Kidney (tissue), 14 donors: ENCODE measurements around the gene DLGAP4. TPM values are rescaled to one million over a fixed set of nuclear protein-coding genes. Genes with fewer than 3 reads are reported as not detected.

Experiments
- DNase-seq, 5 donors: peaks; one replicate each; pipeline ENCODE4 v3.0.0-alpha.2; 2013 to 2020
- FAIRE-seq: peaks from 2 replicates; lab custom pipeline; 2012; peaks lifted over from hg19 to GRCh38; lab: Jason Lieb, UNC
- H3K27ac ChIP-seq, 2 donors: one replicate each; pipeline ENCODE4 v1.7.0; 2013; ENCODE audit warnings: low read depth in 2 of 2, low read length in 2 of 2, inconsistent platforms in 1 of 2
- H3K27me3 ChIP-seq: one replicate; pipeline ENCODE4 v1.7.1; 2013; ENCODE audit warnings: low read length, inconsistent platforms; ENCODE audit not compliant: control insufficient read depth, insufficient read depth
- H3K36me3 ChIP-seq, 3 donors: one replicate each; pipeline versions ENCODE4 v1.7.0 to v1.7.1; 2013; ENCODE audit warnings: low read length in 3 of 3, control low read depth in 1 of 3, inconsistent platforms in 1 of 3; ENCODE audit not compliant: insufficient read depth in 3 of 3, control insufficient read depth in 2 of 3
- H3K4me1 ChIP-seq, 3 donors: one replicate each; pipeline versions ENCODE4 v1.7.0 to v1.7.1; 2013; ENCODE audit warnings: low read length in 3 of 3, inconsistent platforms in 1 of 3, low read depth in 1 of 3; ENCODE audit not compliant: control insufficient read depth in 2 of 3, insufficient read depth in 2 of 3
- H3K4me3 ChIP-seq, 3 donors: one replicate each; pipeline versions ENCODE4 v1.7.0 to v1.8.1; 2013; ENCODE audit warnings: low read length in 3 of 3, control low read depth in 1 of 3, inconsistent platforms in 1 of 3
- H3K9ac ChIP-seq, 3 donors: one replicate each; pipeline versions ENCODE4 v1.7.0 to v1.7.1; 2013; ENCODE audit warnings: low read length in 3 of 3, control low read depth in 1 of 3, inconsistent platforms in 1 of 3
- H3K9me3 ChIP-seq, 3 donors: one replicate each; pipeline versions ENCODE4 v1.7.0 to v1.7.1; 2013; ENCODE audit warnings: low read length in 3 of 3, control low read depth in 1 of 3, inconsistent platforms in 1 of 3; ENCODE audit not compliant: control insufficient read depth in 2 of 3, insufficient read depth in 1 of 3
- CTCF ChIP-seq: IDR thresholded peaks from 3 replicates; pipeline ENCODE4 v1.5.1; 2012; ENCODE audit warnings: mild to moderate bottlenecking, moderate library complexity, borderline replicate concordance; ENCODE audit not compliant: insufficient read depth; ENCODE audit errors: extremely low read depth
- intact Hi-C: fragments of 100-400 bp; cut with DNase I; formaldehyde crosslinking; loops from one replicate; pipeline ENCODE4 v1.11.1; 2022
- polyA plus RNA-seq: library from polyadenylated mRNA; stranded (reverse); fragments of 350-450 nt; fragmentation: Illumina TruSeq; extraction: RNeasy Lipid Tissue Mini Kit (QIAGEN cat#74804); gene quantifications from one replicate; pipeline ENCODE4 v1.2.3, GENCODE V29; 2014; ENCODE audit warnings: low read depth, low replicate concordance; ENCODE audit not compliant: insufficient read depth
- total RNA-seq: library from RNA; stranded (reverse); fragmentation: NEBNext Ultra II Directional; extraction: Animal tissue kit (Norgen Biotek cat#: 25700); gene quantifications from one replicate; pipeline ENCODE4 v1.2.1, GENCODE V29; 2021
- donor health status: control.
- donor health status: control.
- donor health status: control.
- donor health status: control.
- donor health status: control.
- donor health status: DM: yes; HTN: yes; CAD: no.
- donor health status: Normal renal cell carcinoma (clear cell type).

Gene DLGAP4
- total and polyA plus RNA-seq, 2 donors from 2014 or later = 19.6 to 62.4 TPM

- TF ChIP-seq CTCF = no peak
- DNase-seq = peak in 1 of 5 donors; percentile 7
- H3K27me3 ChIP-seq = no peaks in the 10 kb centered on the region
- intact Hi-C loops = no loop called here
- H3K36me3 ChIP-seq = no peaks in the 10 kb centered on the region
- no peak overlapping the region for H3K27ac ChIP-seq
- H3K4me1 ChIP-seq = no peaks in the 10 kb centered on the region
- no peak for FAIRE-seq
- H3K9me3 ChIP-seq = peaks cover 0 to 2% (median 0%) of the 10 kb centered on the region in 3 donors
- no peak overlapping the region for H3K9ac ChIP-seq
- no peak overlapping the region for H3K4me3 ChIP-seq
Observed at GRCh38 chr20:36315545-36316351, 9.6 kb downstream of the DLGAP4 start.

- FAIRE-seq (no peak), DNase-seq (peak in 1 of 5 donors; percentile 10)
- TF ChIP-seq CTCF = no peak
- H3K9ac ChIP-seq = no peak overlapping the region
- no peaks in the 10 kb centered on the region for H3K36me3 ChIP-seq
- no peak overlapping the region for H3K27ac ChIP-seq
- H3K4me3 ChIP-seq = no peak overlapping the region
- H3K9me3 ChIP-seq = peaks cover 0 to 2% (median 0%) of the 10 kb centered on the region in 3 donors
- intact Hi-C loops = no loop called here
- no peaks in the 10 kb centered on the region for H3K4me1 ChIP-seq
- no peaks in the 10 kb centered on the region for H3K27me3 ChIP-seq
Observed at GRCh38 chr20:36317675-36318074, 11.5 kb downstream of the DLGAP4 start.

GRCh38 chr20:36318166-36318565 is 12.0 kb downstream of the DLGAP4 start:
- DNase-seq (peak in 1 of 5 donors; percentile 15), FAIRE-seq (no peak)
- H3K27me3 ChIP-seq = no peaks in the 10 kb centered on the region
- H3K9me3 ChIP-seq = peaks cover 0 to 2% (median 0%) of the 10 kb centered on the region in 3 donors
- no peak for TF ChIP-seq CTCF
- no peak overlapping the region for H3K27ac ChIP-seq
- H3K36me3 ChIP-seq = no peaks in the 10 kb centered on the region
- H3K4me1 ChIP-seq = no peaks in the 10 kb centered on the region
- no peak overlapping the region for H3K4me3 ChIP-seq
- intact Hi-C loops = no loop called here
- no peak overlapping the region for H3K9ac ChIP-seq
